HG03521 (cell line): ENCODE data around the gene PELI1.
"Not testable (repeated sequence)": the region's sequence is repeated elsewhere in the genome, so short reads cannot be mapped to it uniquely, and the experiment has no call there.

Source experiments
- ATAC-seq: cut with Tn5 transposase; IDR thresholded peaks from one replicate; pipeline ENCODE4 v1.9.1; 2021; ENCODE audit warnings: mild to moderate bottlenecking, moderate library complexity; ENCODE audit not compliant: unreplicated experiment

Gene PELI1

GRCh38 chr2:64092502-64092901 lies 51.7 kb downstream of the PELI1 start:
- ATAC-seq: peak; percentile 63

DNA sequence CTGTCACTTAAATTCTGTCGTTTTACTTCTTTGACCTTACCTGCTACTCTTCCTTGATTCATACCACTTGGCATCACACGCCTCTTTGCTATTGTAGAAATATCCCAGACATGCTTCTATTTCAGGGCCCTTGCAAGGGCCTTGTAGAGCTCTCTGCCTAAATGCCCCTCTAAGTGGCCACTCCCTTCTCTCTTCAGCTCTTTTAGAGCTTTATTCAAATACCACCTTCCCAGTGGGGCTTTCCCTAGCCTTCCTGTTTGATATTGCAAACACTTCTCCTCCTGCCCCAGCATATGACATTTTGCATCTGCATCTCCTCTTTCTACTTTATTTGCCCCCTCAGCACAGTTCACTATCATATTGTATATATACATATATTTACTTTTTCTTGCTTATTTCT lies 54.0 kb downstream of the PELI1 start:
- no peak for ATAC-seq

DNA sequence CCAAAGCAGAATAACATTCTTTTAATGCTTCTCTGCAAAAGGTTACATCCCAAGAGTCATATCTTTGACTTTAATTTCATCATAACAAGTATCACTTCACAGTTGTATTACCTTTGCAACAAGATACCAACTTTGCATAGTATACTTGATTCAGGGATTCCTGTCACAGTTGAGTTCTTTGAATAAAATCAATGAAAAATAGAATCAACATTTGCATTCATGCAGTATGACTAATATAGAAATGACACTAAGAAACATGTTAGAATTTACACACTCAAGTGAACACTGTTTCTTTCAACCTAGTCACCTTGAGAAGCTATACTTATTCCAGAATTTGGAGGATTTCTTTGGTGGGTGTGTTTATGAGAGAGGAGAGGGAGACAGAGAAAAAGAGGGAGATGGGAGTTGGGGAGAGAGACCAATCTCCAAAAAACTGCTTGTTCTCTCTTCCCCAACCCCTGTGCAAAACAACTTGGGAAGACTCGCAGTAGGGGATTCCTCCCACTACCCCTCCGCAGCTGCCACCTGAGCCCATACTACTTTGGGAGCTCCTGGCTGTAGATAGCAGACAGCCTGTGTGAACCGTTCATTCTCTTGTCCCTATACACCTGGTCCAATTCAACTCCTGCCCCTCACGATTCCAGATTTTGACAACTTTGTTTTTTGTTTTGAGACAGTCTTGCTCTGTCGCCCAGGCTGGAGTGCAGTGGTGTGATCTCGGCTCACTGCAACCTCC lies 57.7 kb downstream of the PELI1 start:
- ATAC-seq: no peak

DNA sequence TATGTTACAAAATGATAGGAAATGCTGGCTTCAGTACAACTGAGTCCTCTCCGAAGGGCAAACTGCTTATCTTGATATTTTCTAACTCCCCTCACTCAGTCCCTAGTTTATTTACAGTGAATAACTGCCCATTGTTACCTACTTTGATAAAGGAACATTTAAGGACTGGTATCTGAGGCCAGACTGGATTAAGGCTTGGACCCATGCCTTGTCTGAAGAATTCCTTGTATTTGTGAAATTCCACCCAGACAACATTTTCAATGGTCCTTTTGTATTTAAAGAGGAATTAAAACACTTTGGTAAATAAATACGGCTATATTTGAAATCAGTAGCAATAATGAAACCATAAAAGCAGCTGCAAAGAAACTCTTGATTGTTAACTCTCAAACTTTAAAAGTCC lies 58.3 kb downstream of the PELI1 start:
- no peak for ATAC-seq

- no peak for ATAC-seq
Measured at GRCh38 chr2:64081046-64081445, 63.2 kb downstream of the PELI1 start.

DNA sequence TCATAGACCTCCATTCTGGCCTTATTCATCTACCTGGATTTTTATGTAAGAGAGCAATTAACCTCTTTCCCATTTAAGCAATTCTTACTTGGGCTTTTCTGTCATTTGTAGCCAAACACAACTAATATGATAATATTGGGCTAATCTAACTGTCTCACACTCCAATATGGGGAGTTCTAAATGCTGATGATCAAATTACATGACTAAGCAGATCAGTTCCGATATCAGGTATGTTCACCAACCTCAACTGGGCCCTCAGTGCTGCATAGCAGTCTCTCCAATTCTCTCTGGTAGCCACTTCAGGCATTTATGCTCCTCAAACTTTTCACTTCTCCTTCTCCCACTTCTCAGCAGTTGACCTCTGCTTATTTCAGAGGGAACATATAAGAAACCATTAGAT lies 64.0 kb downstream of the PELI1 start:
- ATAC-seq: no peak

DNA sequence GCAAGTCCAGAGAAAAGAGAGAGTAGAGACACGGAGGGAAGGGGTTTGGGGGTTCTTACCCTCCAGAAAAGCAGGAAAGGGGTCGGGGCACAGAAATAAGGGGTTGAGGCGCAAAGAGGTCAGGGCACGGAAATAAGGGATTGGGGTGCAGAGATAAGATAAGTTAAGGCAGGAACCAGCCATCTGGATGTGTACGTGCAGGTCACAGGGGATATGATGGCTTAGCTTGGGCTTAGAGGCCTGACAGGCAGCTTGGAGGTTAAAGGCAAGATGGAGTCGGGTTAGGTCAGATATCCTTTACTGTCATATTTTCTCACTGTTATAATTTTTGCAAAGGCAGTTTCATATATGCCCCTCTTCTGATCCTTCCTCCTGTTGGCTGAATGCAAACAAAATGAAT lies 64.5 kb downstream of the PELI1 start:
- ATAC-seq: not testable (repeated sequence)

DNA sequence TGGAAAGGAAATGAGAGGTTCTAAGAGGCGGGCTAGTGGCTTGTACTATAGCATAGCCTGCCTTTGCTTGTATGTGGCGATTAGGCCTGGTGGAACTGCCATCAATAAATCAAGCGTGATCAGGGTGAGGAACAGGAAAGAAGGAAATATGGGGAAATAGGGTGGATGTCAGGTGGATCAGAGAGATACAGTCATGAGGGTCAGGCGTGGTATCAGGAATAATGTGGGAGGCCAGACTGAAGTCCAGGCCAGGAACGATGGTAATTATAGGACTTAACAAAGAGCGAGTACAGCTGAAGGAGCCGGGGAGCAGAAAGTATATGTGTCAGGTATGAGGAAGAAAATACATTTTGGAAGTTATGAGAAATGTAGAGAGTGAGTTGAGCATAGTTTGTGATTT lies 67.4 kb downstream of the PELI1 start:
- ATAC-seq: not testable (repeated sequence)

DNA sequence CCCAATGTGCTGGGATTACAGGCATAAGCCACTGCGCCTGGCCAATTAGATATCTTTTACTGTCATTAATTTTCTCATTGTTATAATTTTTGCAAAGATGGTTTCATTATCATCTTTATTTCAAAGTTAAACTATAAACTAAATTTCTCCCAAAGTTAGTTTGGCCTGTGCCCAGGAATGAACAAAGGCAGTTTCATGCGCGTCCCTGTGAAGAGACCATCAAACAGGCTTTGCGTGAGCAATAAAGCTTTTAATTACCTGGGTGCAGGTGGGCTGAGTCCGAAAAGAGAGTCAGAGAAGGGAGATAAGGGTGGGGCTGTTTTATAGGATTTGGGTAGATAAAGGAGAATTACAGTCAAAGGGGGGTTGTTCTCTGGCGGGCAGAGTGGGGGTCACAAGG lies 69.6 kb downstream of the PELI1 start:
- ATAC-seq: not testable (repeated sequence)

- ATAC-seq: no peak
Measured at GRCh38 chr2:64067326-64067725, 76.9 kb downstream of the PELI1 start.

DNA sequence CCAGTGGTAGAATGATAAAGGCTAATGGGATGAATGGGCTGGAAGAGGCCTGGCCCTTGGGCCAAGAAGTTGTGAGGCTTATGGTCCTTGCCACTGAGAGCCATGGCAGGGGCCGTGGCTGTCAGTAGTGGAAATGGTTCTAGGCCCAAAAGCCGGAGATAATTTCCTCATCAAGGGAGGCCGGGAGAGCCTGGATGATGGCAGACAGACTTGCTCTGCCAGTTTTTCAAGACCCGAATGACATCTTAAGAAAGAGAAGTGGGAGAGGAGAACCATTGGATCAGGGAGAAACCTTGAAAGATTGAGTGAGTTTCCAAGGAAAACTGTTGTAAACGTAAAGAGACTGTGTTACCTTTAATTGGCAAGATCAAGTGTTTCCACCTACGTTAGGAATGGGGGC lies 78.7 kb downstream of the PELI1 start:
- no peak for ATAC-seq

DNA sequence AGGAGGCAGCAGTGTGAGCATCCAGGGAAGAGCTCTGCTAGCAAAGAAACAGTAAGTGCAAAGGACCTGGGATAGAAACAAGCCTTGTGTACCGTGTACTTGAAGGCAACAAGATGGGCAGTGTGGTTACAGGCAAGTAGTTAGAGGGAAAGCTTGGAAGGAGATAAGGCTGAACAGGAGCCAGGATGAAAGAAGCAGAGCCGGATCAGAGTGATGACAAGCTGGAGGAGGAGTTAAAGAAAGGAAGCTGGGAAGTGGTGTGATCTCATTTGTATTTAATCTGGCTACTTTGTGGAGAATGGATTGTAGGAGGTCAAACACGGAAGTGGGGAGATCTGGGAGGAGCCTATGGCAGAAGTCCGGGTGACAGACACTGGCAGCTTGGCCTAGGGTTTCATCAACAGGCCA lies 80.3 kb downstream of the PELI1 start:
- ATAC-seq: no peak

- ATAC-seq: no peak
Measured at GRCh38 chr2:64063454-64063853, 80.8 kb downstream of the PELI1 start.

DNA sequence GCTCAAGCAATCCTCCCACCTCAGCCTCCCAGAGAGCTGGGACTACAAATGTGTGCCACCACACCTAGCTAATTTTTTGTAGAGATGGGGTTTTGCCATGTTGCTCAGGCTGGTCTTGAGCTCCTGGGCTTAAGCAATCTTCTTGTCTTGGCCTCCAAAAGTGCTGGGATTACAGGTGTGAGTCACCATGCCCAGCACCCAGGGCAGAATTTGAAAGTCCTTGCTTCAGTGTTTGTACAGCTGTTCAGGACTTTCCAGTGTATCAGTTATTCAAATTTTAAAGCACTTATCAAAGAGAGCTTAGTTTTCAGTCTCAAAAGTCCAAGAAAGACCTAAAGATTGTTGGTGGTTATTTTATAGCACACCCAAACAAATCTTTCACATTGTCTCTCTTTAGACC lies 81.4 kb downstream of the PELI1 start:
- ATAC-seq: no peak

- no peak for ATAC-seq
Measured at GRCh38 chr2:64059270-64059669, 85.0 kb downstream of the PELI1 start.

GRCh38 chr2:64056021-64056420 lies 88.2 kb downstream of the PELI1 start:
- no peak for ATAC-seq

GRCh38 chr2:64054161-64054915 lies 89.9 kb downstream of the PELI1 start:
- no peak for ATAC-seq

DNA sequence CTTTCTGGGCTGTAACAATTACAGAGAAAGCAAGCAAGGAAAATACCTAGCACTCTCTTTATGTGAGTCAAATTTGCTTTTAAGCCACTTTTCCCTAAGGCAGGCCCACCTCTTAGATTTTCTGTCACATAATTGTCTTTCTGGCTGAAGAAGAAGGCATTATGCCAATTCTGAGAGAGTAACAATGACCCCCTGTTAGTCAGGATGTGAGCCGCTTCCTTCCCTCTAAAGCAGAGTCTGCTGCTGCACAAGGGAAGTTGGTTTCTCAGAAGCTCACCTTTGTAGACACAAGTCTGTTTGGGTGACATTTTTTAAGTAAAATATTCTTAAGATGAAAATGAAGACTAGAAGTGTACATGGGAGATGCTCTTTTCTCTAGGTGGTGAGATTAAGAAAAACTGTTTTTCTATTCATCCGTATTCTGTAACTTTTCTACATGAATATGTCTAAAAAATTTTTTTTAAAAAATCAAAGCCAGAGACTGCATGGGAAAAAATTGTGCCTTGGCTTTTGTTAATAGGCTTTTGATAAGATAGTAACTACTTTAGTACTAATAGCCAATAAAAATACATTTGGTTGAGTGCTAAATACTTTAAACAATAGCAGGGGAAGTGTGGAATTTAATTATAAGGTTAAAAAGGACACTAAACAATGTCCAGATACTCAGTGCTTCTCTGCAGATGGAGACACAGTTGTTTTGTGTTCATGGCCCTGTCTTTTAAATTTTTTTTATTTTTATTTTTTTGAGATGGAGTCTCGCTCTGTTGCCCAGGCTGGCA lies 91.6 kb downstream of the PELI1 start:
- no peak for ATAC-seq

GRCh38 chr2:64049633-64050220 lies 94.5 kb downstream of the PELI1 start:
- ATAC-seq: no peak

DNA sequence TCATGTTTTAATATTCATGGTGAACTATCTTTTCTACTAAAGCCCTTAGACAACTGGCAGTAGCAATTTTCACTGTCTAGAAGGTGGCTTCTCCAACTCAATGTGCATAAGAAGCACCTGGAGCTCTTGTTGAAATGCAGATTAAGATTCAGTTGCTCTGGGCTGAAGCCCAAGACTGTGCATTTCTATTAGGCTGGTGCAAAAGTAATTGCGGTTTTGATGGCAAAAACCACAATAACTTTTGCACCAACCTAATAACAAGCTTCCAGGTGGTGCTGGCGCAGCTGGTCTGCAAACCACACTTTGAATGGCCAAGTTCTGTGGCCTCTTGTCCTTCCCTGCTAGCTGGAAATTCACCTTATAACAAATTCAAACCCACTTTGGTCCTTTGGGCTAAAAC lies 98.3 kb downstream of the PELI1 start:
- ATAC-seq: no peak
